Measurements from ENCODE around the gene HAUS3. TPM values are rescaled to one million over a fixed set of nuclear protein-coding genes. Genes with fewer than 3 reads are reported as not detected.

HAUS3 gene
- total RNA-seq, 1 donor: 18.9 TPM

DNA sequence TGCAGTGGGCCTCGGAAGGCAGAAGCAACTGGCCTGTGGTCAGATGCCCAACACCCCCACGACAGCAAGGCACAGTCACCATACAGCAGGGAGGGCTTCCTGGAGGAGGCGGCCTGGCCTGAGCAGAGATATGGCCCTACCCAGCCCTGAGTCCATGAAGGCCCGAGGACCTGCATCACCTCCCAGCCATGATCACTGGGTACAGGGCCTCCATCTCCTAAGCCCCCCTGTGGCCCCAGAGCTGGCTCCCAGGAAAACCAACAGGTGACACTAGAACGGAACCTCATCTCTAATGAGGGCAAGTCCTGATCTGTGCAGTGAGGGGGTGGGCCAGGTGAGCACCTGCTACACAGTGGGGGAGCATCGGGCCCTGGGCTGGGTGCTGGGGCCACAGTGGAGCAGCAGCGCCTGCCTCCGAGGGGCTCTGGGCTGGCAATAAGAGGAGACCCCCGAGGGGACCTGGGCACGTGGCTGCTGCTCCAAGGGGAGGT is 46.2 kb upstream of the HAUS3 start:
- no peak for DNase-seq (ENCODE audit: low read depth)
- TF ChIP-seq, protein P1, sequence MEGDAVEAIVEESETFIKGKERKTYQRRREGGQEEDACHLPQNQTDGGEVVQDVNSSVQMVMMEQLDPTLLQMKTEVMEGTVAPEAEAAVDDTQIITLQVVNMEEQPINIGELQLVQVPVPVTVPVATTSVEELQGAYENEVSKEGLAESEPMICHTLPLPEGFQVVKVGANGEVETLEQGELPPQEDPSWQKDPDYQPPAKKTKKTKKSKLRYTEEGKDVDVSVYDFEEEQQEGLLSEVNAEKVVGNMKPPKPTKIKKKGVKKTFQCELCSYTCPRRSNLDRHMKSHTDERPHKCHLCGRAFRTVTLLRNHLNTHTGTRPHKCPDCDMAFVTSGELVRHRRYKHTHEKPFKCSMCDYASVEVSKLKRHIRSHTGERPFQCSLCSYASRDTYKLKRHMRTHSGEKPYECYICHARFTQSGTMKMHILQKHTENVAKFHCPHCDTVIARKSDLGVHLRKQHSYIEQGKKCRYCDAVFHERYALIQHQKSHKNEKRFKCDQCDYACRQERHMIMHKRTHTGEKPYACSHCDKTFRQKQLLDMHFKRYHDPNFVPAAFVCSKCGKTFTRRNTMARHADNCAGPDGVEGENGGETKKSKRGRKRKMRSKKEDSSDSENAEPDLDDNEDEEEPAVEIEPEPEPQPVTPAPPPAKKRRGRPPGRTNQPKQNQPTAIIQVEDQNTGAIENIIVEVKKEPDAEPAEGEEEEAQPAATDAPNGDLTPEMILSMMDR (IDR thresholded peaks at IDR 0.05; ENCODE audit: insufficient read depth, low read length): no peak
- H3K4me3 ChIP-seq (ENCODE audit: low read depth, low read length): no peak overlapping the region

DNA sequence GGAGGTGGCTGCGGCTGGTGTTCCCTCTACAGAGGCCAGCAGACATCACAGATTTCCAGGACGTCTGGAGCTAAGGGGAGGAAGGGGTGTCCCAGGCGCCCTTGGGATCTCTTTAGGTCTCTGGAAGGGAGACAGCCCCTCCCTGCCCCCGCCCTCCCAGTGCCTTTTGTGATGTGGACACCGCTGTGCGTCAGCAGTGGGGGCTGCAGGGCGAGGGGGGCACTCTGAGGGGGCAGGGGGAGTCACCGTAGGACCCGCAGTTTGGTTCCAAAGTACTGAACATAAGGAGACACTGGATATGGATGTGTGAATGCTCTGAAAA is 45.6 kb upstream of the HAUS3 start:
- H3K4me3 ChIP-seq (ENCODE audit: low read depth, low read length): no peak overlapping the region
- TF ChIP-seq, protein P1 (IDR thresholded peaks at IDR 0.05; ENCODE audit: insufficient read depth, low read length): no peak
- no peak for DNase-seq (ENCODE audit: low read depth)

DNA sequence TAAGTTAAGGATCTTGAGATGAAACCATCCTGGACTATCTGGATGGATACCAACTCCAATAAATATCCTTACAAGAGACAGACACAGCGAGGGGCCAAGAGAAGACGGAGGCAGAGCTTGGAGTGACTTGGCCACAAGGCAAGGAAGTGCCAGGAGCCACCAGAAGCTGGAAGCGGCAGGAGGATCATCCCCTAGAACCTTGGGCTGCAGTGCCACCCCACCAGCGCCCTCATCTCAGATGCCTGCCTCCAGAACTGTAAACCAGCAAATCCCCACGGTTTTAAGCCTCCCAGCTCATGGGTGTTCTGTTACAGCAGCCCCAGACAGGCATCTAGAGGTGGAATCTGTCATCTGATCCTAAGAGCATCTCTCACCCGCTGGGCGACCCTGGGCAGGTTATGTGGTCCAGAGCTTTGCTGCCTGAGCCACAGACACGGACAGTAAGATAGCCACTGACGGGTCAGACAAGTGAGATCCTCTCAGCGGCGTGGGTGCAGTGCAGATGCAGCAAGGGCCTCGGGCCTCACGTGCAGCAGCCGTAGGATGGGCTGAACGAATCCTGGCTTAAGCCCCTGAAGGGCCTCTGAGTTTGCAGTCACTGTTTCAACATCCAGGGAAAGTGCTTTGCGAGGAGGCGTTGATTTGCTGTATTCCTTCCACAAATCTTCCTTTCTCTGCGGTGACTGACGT is 45.1 kb upstream of the HAUS3 start:
- no peak overlapping the region for H3K4me3 ChIP-seq (ENCODE audit: low read depth, low read length)
- DNase-seq (ENCODE audit: low read depth): no peak
- TF ChIP-seq, protein P1 (IDR thresholded peaks at IDR 0.05; ENCODE audit: insufficient read depth, low read length): no peak

DNA sequence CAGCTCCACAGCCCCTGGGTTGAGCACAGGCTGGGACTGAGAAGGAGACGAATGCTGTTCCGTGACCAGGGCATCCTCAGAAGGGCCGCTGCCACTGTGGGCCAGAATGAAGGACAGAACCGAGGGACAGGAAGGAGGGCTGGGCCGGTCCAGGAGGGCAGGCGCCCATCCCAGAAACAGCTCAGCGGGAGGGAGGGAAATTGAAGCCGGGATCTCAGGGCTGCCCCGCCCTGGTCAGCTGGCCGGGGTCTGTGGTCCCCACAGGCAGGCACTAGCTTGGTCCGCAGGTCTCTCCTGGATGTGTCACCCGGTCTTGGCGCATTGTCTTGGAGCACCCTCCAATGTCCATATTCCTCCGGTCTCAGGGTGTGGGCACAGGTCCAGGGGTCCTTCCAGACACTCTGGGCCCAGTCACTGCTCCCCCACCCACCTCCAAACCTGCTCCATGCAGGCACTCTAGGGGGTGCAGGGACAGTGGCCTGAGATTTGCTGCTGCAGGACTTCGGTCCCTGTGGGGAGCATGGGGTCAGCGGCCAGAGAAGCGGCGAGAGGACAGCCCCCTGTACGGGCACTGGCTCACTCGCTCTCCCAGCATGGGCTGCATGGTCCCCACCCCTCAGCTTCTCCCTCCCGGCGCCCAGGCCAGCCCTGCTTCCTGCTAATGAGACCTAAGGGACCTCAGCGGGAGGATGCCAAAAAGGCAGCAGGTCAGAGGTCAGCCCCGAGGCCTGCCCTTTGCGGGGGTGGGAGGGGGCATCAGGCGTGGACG is 43.9 kb upstream of the HAUS3 start:
- DNase-seq (ENCODE audit: low read depth): no peak
- H3K4me3 ChIP-seq (ENCODE audit: low read depth, low read length): no peak overlapping the region
- TF ChIP-seq, protein P1 (IDR thresholded peaks at IDR 0.05; ENCODE audit: insufficient read depth, low read length): no peak

DNA sequence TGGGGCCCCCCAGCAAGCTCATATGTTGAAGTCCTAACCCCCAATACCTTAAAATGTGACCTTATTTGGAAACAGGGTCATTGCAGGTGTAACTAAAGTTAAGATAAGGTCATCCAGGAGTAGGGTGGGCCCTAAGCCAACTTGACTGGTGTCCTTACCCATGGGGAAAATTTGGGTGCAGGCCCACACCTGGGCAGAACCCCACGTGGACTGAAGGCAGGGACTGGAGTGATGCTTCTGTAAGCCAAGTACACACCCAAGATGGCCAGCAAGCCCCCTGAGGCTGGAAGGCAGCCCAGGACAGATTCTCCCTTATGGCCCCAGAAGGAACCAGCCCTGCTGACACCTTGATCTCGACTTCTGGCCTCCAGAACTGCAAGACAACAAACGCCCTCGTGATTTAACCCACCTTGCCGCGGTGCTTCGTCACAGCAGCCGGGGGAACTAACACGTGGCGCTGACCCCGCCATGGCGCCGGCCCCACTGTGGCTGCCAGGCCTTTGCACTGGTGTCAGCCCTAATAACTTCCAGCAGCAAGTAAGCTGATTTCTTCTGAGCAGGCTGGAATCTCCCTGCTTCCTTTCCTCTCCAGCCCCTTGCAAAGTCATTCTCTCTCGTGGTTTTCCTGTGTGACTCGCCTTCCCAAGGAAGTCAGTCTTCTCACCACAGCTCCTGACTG is 43.2 kb upstream of the HAUS3 start:
- peak; percentile 64 for DNase-seq (ENCODE audit: low read depth)
- TF ChIP-seq, protein P1 (IDR thresholded peaks at IDR 0.05; ENCODE audit: insufficient read depth, low read length): no peak
- no peak overlapping the region for H3K4me3 ChIP-seq (ENCODE audit: low read depth, low read length)

DNA sequence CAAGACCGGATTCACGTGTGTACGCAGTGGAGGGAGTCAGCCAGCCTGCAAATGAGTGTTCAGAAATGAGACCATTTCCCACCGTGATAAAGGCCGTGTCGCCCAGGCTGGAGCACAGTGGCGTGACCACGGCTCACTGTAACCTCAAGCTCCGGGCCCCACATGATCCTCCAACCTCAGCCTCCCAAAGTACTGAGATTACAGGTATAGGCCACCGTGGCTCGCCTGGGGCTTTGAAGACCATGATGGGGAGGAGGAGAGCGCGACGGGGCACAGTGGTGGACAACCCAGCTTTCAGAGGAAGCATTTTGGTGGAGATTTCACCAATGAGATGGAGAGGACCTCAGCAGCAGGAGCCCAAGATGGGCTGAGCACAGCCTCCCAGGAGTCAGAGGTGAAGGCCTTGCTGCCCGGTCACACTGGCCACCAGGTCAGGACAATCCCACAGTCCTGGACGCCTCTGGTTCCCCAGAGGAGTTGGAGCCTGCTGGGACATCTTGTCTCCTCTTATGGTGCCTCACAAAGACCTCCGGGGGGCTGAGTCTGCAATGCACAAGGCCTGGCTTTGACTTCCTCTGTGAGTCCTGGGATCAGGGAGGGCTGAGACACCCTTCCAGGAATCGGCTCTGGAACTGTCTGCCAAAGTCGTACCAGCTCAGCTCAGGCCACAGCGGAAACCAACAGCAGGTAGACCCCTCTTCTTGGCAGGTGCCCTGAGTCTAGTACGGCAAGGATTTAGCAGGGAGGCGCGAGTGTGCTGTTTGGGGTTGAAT is 42.4 kb upstream of the HAUS3 start:
- no peak overlapping the region for H3K4me3 ChIP-seq (ENCODE audit: low read depth, low read length)
- DNase-seq (ENCODE audit: low read depth): no peak
- TF ChIP-seq, protein P1 (IDR thresholded peaks at IDR 0.05; ENCODE audit: insufficient read depth, low read length): no peak
